HepG2 (cell line): ENCODE measurements around the gene KHK. TPM values are rescaled to one million over a fixed set of nuclear protein-coding genes. Genes with fewer than 3 reads are reported as not detected.

Experiments
- CBX2 ChIP-seq, 2 experiments: fragments of 200-600 bp in 1 of 2; sonication (generic); formaldehyde crosslinking in 1 of 2; IDR thresholded peaks; 2 replicates each; pipeline versions ENCODE4 v1.7.0 to v1.8.1; 2018 to 2022; ENCODE audit warnings: low read depth in 2 of 2, low read length in 1 of 2, mild to moderate bottlenecking in 1 of 2, missing genetic modification reagents in 1 of 2
- HNRNPL ChIP-seq: fragments of 200-400 bp; formaldehyde crosslinking; IDR thresholded peaks from 2 replicates; pipeline ENCODE4 v1.6.1; 2017; ENCODE audit warnings: mild to moderate bottlenecking, low read depth, low read length
- HNRNPLL ChIP-seq: fragments of 200-400 bp; formaldehyde crosslinking; IDR thresholded peaks from 2 replicates; pipeline ENCODE4 v1.6.1; 2017; ENCODE audit warnings: mild to moderate bottlenecking, low read depth, low read length; ENCODE audit not compliant: poor library complexity, severe bottlenecking
- KLF6 ChIP-seq: IDR thresholded peaks from 2 replicates; pipeline ENCODE4 v1.8.0; 2016; ENCODE audit warnings: missing biosample characterization, missing genetic modification reagents
- MAFK ChIP-seq, 2 experiments: IDR thresholded peaks in 1 of 2; conservative IDR thresholded peaks in 1 of 2; 2 replicates each; pipeline ENCODE4 v1.6.1; 2011; ENCODE audit warnings: improper control_type of control experiment in 2 of 2, low read length in 2 of 2
- NPAS2 ChIP-seq: sonication (generic); formaldehyde crosslinking; IDR thresholded peaks from 2 replicates; pipeline ENCODE4 v1.8.0; 2022; ENCODE audit warnings: mild to moderate bottlenecking, missing genetic modification reagents, borderline replicate concordance
- SIX1 ChIP-seq: sonication (generic); formaldehyde crosslinking; IDR thresholded peaks from 2 replicates; pipeline ENCODE4 v1.4.0; 2020; ENCODE audit warnings: missing genetic modification reagents, borderline replicate concordance
- SRSF1 ChIP-seq: fragments of 200-400 bp; formaldehyde crosslinking; optimal IDR thresholded peaks from 2 replicates; pipeline ENCODE3; 2017; ENCODE audit warnings: mild to moderate bottlenecking, low read depth, low read length, moderate library complexity
- TAF15 ChIP-seq: fragments of 200-400 bp; formaldehyde crosslinking; IDR thresholded peaks from one replicate; pipeline ENCODE4 v1.6.1; 2018; ENCODE audit warnings: mild to moderate bottlenecking, low read depth, low read length; ENCODE audit not compliant: poor library complexity, severe bottlenecking
- U2AF1 ChIP-seq: fragments of 200-400 bp; formaldehyde crosslinking; optimal IDR thresholded peaks from 2 replicates; pipeline ENCODE3; 2017; ENCODE audit warnings: mild to moderate bottlenecking, low read depth, low read length
- YEATS2 ChIP-seq: sonication (generic); formaldehyde crosslinking; IDR thresholded peaks from 2 replicates; pipeline ENCODE4 v1.4.0; 2020; ENCODE audit warnings: missing genetic modification reagents, borderline replicate concordance
- ZNF205 ChIP-seq: IDR thresholded peaks from 2 replicates; pipeline ENCODE4 v1.6.1; 2018; ENCODE audit warnings: missing biosample characterization, missing genetic modification reagents
- ZNF329 ChIP-seq: sonication (generic); formaldehyde crosslinking; IDR thresholded peaks from 2 replicates; pipeline ENCODE4 v1.9.0; 2021; ENCODE audit warnings: low read depth, mild to moderate bottlenecking, missing genetic modification reagents
- polyA plus RNA-seq, 8 experiments: library from polyadenylated mRNA; depleted of rRNA in 3 of 8; stranded (reverse) in 7 of 8; unstranded in 1 of 8; fragments of >200 nt; fragmentation: Illumina TruSeq in 4 of 8; extraction: Trizol in 4 of 8; gene quantifications; 2 replicates each; pipeline versions ENCODE4 v1.2.1 to v1.2.3, GENCODE V29; 2011 to 2016; ENCODE audit warnings: low read depth in 4 of 8, missing spikeins in 1 of 8, mixed read lengths in 1 of 8; ENCODE audit not compliant: insufficient read depth in 1 of 8
- total RNA-seq, 5 experiments: library from RNA; depleted of rRNA; stranded (reverse); fragments of >200 nt; fragmentation: Illumina TruSeq; extraction: Trizol; gene quantifications; 2 replicates each; pipeline ENCODE4 v1.2.3, GENCODE V29; 2016; ENCODE audit warnings: low read depth in 1 of 5
- TF ChIP-seq, protein P1 (sequence below): sonication (generic); formaldehyde crosslinking; IDR thresholded peaks from 2 replicates; pipeline ENCODE4 v1.4.0; 2020; ENCODE audit warnings: missing genetic modification reagents, mild to moderate bottlenecking, borderline replicate concordance
- TF ChIP-seq, protein P2 (sequence below): sonication (generic); formaldehyde crosslinking; IDR thresholded peaks from 2 replicates; pipeline ENCODE4 v1.4.0; 2020; ENCODE audit warnings: missing genetic modification reagents, mild to moderate bottlenecking, borderline replicate concordance
- TF ChIP-seq, protein P3 (sequence below): sonication (generic); formaldehyde crosslinking; IDR thresholded peaks from 2 replicates; pipeline ENCODE4 v1.8.1; 2023; ENCODE audit warnings: mild to moderate bottlenecking, missing genetic modification reagents
- TF ChIP-seq, protein P4 (sequence below): sonication (generic); formaldehyde crosslinking; IDR thresholded peaks from 2 replicates; pipeline ENCODE4; 2020; ENCODE audit warnings: missing genetic modification reagents, mild to moderate bottlenecking, borderline replicate concordance

KHK gene
- total and polyA plus RNA-seq, 2 of the 13 experiments (the other 11 are each of a cell fraction or from before 2014, with no cell fraction given): 40.9 to 99.2 TPM

DNA sequence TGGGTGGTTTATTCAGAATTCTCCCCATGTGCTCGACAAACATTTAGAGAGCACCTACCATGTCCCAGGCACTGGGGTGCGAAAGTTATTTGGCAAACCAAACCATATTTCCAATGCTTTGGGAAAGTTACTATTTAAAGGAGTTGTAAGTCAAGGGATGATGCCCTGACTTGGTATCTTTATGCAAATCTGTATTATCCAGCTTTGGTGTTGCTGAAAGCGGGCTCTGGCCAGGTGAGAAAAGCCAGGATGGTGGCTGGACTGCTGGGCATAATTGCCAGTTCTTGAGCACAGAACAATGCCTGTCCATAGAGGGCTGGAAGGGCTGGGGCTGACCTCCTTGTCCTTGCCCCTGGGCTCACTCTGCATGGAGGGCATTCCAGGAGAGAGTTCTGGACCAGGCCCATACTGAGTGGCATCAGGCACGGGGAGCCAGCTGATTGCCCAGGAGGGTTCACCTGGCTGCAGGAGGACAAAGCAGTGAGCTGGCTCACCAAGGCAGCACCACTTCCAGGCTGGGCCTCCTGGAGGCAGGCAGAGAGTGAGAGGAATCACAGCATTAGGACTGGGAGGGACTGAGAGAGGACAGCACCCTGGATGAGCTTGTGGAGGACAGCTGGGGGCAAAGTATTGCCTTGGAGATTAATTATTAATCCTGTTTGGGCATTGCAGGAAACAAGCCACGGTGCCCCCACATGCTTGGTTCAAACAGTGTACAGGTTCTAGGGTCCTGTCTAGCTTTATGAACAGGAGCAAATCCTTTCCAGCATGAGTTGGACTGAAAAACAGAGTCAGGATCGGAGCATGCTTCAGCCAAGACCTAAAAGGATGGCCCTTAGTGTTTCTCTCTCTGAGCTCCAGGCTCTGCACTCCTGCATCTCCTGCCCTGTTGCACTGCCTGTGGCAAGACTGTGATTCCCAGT is 7.1 kb downstream of the KHK start (continued):
- TF ChIP-seq, protein P1, sequence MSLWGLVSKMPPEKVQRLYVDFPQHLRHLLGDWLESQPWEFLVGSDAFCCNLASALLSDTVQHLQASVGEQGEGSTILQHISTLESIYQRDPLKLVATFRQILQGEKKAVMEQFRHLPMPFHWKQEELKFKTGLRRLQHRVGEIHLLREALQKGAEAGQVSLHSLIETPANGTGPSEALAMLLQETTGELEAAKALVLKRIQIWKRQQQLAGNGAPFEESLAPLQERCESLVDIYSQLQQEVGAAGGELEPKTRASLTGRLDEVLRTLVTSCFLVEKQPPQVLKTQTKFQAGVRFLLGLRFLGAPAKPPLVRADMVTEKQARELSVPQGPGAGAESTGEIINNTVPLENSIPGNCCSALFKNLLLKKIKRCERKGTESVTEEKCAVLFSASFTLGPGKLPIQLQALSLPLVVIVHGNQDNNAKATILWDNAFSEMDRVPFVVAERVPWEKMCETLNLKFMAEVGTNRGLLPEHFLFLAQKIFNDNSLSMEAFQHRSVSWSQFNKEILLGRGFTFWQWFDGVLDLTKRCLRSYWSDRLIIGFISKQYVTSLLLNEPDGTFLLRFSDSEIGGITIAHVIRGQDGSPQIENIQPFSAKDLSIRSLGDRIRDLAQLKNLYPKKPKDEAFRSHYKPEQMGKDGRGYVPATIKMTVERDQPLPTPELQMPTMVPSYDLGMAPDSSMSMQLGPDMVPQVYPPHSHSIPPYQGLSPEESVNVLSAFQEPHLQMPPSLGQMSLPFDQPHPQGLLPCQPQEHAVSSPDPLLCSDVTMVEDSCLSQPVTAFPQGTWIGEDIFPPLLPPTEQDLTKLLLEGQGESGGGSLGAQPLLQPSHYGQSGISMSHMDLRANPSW (CRISPR knock-in tag): no peak; the same call in 1 of the 2 replicates
- TF ChIP-seq SIX1 (CRISPR knock-in tag): no peak
- TF ChIP-seq MAFK (conservative IDR thresholded peaks at IDR 0.05 in 1 of 2, IDR thresholded peaks at IDR 0.05 in 1 of 2; ENCODE audit: low read length in 2 of 2): no peak
- no peak for TF ChIP-seq CBX2 (IDR thresholded peaks at IDR 0.05; ENCODE audit: low read depth, low read length)
- no peak for TF ChIP-seq CBX2 (CRISPR knock-in tag; IDR thresholded peaks at IDR 0.05; ENCODE audit: low read depth)
- TF ChIP-seq NPAS2: no peak
- TF ChIP-seq TAF15: no peak
- TF ChIP-seq, protein P2, sequence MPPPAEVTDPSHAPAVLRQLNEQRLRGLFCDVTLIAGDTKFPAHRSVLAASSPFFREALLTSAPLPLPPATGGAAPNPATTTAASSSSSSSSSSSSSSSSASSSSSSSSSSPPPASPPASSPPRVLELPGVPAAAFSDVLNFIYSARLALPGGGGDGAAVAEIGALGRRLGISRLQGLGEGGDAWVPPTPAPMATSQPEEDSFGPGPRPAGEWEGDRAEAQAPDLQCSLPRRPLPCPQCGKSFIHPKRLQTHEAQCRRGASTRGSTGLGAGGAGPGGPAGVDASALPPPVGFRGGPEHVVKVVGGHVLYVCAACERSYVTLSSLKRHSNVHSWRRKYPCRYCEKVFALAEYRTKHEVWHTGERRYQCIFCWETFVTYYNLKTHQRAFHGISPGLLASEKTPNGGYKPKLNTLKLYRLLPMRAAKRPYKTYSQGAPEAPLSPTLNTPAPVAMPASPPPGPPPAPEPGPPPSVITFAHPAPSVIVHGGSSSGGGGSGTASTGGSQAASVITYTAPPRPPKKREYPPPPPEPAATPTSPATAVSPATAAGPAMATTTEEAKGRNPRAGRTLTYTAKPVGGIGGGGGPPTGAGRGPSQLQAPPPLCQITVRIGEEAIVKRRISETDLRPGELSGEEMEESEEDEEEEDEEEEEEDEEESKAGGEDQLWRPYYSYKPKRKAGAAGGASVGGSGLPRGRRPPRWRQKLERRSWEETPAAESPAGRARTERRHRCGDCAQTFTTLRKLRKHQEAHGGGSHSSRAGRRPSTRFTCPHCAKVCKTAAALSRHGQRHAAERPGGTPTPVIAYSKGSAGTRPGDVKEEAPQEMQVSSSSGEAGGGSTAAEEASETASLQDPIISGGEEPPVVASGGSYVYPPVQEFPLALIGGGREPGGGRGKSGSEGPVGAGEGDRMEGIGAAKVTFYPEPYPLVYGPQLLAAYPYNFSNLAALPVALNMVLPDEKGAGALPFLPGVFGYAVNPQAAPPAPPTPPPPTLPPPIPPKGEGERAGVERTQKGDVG (CRISPR knock-in tag): no peak; the same call in 1 of the 2 replicates
- TF ChIP-seq SRSF1: peak; percentile 12
- TF ChIP-seq YEATS2 (CRISPR knock-in tag): peak; percentile 69
- peak; percentile 87 for TF ChIP-seq HNRNPL
- TF ChIP-seq, protein P3, sequence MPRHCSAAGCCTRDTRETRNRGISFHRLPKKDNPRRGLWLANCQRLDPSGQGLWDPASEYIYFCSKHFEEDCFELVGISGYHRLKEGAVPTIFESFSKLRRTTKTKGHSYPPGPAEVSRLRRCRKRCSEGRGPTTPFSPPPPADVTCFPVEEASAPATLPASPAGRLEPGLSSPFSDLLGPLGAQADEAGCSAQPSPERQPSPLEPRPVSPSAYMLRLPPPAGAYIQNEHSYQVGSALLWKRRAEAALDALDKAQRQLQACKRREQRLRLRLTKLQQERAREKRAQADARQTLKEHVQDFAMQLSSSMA (CRISPR knock-in tag): no peak
- TF ChIP-seq ZNF205 (CRISPR knock-in tag): no peak
- TF ChIP-seq ZNF329 (CRISPR knock-in tag): no peak
- peak; percentile 87; the same call in 1 of the 2 replicates for TF ChIP-seq KLF6
- no peak for TF ChIP-seq U2AF1
- TF ChIP-seq, protein P4, sequence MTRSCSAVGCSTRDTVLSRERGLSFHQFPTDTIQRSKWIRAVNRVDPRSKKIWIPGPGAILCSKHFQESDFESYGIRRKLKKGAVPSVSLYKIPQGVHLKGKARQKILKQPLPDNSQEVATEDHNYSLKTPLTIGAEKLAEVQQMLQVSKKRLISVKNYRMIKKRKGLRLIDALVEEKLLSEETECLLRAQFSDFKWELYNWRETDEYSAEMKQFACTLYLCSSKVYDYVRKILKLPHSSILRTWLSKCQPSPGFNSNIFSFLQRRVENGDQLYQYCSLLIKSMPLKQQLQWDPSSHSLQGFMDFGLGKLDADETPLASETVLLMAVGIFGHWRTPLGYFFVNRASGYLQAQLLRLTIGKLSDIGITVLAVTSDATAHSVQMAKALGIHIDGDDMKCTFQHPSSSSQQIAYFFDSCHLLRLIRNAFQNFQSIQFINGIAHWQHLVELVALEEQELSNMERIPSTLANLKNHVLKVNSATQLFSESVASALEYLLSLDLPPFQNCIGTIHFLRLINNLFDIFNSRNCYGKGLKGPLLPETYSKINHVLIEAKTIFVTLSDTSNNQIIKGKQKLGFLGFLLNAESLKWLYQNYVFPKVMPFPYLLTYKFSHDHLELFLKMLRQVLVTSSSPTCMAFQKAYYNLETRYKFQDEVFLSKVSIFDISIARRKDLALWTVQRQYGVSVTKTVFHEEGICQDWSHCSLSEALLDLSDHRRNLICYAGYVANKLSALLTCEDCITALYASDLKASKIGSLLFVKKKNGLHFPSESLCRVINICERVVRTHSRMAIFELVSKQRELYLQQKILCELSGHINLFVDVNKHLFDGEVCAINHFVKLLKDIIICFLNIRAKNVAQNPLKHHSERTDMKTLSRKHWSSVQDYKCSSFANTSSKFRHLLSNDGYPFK (CRISPR knock-in tag): no peak; the same call in 1 of the 2 replicates
- no peak for TF ChIP-seq HNRNPLL
